ENCODE data around the gene CCND1. TPM values are rescaled to one million over a fixed set of nuclear protein-coding genes. Genes with fewer than 3 reads are reported as not detected.
"Not testable (repeated sequence)": the region's sequence is repeated elsewhere in the genome, so short reads cannot be mapped to it uniquely, and the experiment has no call there.

Gene CCND1
- total RNA-seq, 1 donor from 2014 or later, result 283 TPM

- no peak for TF ChIP-seq CTCF (IDR thresholded peaks at IDR 0.05)
- intact Hi-C loops (cut with DNase I), result loop anchor here (10.0 kb wide), 2 partner anchors 199 to 509 kb away; no protein-coding TSS in a partner anchor
- Histone ChIP-seq H3K36me3 (no peaks in the 10 kb centered on the region), H3K27me3 (peaks cover 12% of the 10 kb centered on the region), H3K9me3 (no peaks in the 10 kb centered on the region), H3K4me3 (no peak overlapping the region), H3K4me1 (peaks cover 8% of the 10 kb centered on the region), H3K27ac (no peak overlapping the region)
- ATAC-seq (no peak), DNase-seq (peak; percentile 25)
Measured at GRCh38 chr11:69685348-69685747, 44.4 kb downstream of the CCND1 start.

GRCh38 chr11:69686452-69686851 is 45.5 kb downstream of the CCND1 start:
- no peak overlapping the region for H3K4me3 ChIP-seq
- TF ChIP-seq CTCF (IDR thresholded peaks at IDR 0.05), result no peak
- intact Hi-C loops (cut with DNase I), result loop anchor here (10.0 kb wide), 2 partner anchors 198 to 508 kb away; no protein-coding TSS in a partner anchor
- no peaks in the 10 kb centered on the region for H3K9me3 ChIP-seq
- H3K27ac ChIP-seq, result no peak overlapping the region
- no peaks in the 10 kb centered on the region for H3K36me3 ChIP-seq
- peaks cover 12% of the 10 kb centered on the region for H3K27me3 ChIP-seq
- no peak for ATAC-seq
- H3K4me1 ChIP-seq, result peaks cover 8% of the 10 kb centered on the region
- peak; percentile 58 for DNase-seq

- DNase-seq (peak; percentile 30), ATAC-seq (no peak)
- TF ChIP-seq CTCF (IDR thresholded peaks at IDR 0.05), result no peak
- no peak overlapping the region for H3K4me3 ChIP-seq
- H3K36me3 ChIP-seq, result no peaks in the 10 kb centered on the region
- peaks cover 12% of the 10 kb centered on the region for H3K27me3 ChIP-seq
- intact Hi-C loops (cut with DNase I), result loop anchor here (10.0 kb wide), 2 partner anchors 198 to 508 kb away; no protein-coding TSS in a partner anchor
- peaks cover 8% of the 10 kb centered on the region for H3K4me1 ChIP-seq
- no peaks in the 10 kb centered on the region for H3K9me3 ChIP-seq
- H3K27ac ChIP-seq, result no peak overlapping the region
Measured at GRCh38 chr11:69686856-69687255, 45.9 kb downstream of the CCND1 start.

- H3K27me3 ChIP-seq, result peaks cover 12% of the 10 kb centered on the region
- not testable (repeated sequence) for H3K9me3 ChIP-seq, H3K4me1 ChIP-seq, H3K27ac ChIP-seq, ATAC-seq, H3K4me3 ChIP-seq, H3K36me3 ChIP-seq
- peak; percentile 5 for DNase-seq
- intact Hi-C loops (cut with DNase I), result loop anchor here (10.0 kb wide), 2 partner anchors 197 to 507 kb away; no protein-coding TSS in a partner anchor
Measured at GRCh38 chr11:69687969-69688771, 47.2 kb downstream of the CCND1 start.

GRCh38 chr11:69689484-69690319 is 48.7 kb downstream of the CCND1 start:
- TF ChIP-seq CTCF (IDR thresholded peaks at IDR 0.05), result no peak
- intact Hi-C loops (cut with DNase I), result loop anchor here (10.0 kb wide), 2 partner anchors 195 to 505 kb away; no protein-coding TSS in a partner anchor

More at GRCh38 chr11:69689484-69690319, 48.7 kb downstream of the CCND1 start:
- H3K27ac ChIP-seq, result no peak overlapping the region
- DNase-seq, result no peak
- H3K4me3 ChIP-seq, result no peak overlapping the region
- no peaks in the 10 kb centered on the region for H3K9me3 ChIP-seq
- peaks cover 8% of the 10 kb centered on the region for H3K4me1 ChIP-seq
- H3K36me3 ChIP-seq, result no peaks in the 10 kb centered on the region
- no peak for ATAC-seq
- peaks cover 25% of the 10 kb centered on the region for H3K27me3 ChIP-seq

Data from upper lobe of right lung (tissue), 1 donor.